HG03159 (cell line): ENCODE measurements around the gene PAXX.

ENCODE experiments used
- ATAC-seq: cut with Tn5 transposase; IDR thresholded peaks from one replicate; pipeline ENCODE4 v1.9.1; 2021; ENCODE audit warnings: mild to moderate bottlenecking, moderate library complexity; ENCODE audit not compliant: unreplicated experiment

The PAXX gene

DNA sequence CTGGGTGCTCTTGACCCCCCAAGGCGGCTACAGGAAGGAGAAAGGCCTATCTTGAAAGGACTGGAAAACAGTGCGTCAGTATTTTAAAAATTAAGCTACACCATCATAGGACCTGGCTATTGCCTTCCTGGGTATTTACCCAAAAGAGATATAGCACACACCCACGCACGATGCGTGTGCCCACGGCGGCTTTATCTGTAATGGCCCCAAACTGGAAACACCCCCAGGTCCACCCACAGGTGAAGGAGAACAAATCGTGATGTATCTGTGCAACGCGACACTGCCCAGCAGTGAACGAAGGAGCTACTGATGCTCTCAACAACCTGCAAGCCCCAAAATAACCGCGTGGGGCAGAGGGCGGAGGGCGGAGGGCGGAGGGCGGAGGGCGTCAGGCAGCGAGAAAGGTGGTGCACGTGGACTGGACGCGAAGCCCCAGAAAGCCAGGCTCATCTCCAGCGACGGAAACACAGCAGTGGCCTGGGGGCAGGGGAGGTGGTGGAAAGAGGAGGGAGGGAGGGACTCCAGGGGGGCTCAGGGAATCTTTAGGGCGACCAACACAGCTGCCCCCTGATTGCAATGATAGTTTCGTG lies 27.3 kb upstream of the PAXX start:
- no peak for ATAC-seq

GRCh38 chr9:136965771-136966484 lies 26.3 kb upstream of the PAXX start:
- no peak for ATAC-seq

DNA sequence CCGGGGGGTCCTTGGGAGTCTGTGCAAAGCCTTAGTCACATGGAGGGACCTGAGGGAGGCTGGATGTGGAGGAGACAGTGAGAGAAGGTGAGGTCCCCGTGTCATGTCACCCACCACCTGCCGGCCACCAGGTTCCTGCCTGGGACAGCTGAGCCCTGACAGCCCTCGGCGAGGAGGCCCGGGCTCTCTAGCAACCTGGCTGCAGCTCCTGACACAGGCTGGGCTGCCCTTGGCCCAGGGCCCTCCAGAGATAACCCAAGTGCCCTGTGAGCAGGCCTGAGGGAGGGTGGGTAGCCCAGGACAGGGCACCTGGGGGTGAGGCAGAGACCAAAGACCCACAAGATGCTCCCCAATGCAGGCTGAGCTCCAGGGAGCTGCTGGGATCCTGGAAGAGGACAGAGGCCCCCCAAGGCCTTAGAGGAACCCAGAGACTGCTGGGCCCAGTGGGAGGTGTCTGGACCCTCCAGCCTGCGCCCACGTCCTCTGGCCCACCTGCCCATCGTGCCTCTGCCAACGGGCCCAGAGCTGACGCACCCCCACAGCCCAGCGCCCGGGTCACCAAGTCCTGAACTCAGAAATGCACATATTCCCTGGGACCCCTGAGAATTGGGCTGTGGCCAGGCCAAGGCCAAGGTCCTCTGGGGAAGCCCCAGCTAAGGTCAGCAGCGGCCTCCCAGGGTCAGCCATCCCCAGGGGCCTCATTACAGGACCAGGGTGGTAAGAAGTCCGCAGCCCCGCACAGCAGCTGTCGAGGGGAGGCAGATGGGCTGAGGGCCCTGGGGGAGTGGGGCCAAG lies 23.7 kb upstream of the PAXX start:
- no peak for ATAC-seq

- ATAC-seq, result no peak
Measured at GRCh38 chr9:136969150-136969549, 23.1 kb upstream of the PAXX start.

DNA sequence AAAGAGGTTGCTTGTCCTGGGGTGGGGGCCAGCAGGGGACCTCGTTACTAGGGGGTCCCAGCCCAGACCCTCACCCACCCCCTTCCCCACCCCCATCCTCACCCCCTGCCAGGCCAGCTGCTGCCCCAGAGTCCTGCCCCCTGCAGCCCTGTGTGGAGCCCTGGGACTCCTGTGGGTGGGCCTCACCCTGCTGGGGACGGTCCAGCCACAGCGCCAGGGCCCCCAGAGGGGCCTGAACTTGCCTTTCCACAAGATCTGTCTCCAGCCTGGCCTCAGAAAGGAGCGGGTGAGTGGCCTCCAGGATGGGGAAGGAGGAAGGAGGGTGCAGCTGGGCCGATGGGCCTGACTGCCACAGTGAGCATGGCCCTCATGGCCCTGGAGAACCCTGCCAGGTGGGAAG lies 22.4 kb upstream of the PAXX start:
- ATAC-seq, result no peak

GRCh38 chr9:136970361-136970760 lies 21.9 kb upstream of the PAXX start:
- ATAC-seq, result no peak

DNA sequence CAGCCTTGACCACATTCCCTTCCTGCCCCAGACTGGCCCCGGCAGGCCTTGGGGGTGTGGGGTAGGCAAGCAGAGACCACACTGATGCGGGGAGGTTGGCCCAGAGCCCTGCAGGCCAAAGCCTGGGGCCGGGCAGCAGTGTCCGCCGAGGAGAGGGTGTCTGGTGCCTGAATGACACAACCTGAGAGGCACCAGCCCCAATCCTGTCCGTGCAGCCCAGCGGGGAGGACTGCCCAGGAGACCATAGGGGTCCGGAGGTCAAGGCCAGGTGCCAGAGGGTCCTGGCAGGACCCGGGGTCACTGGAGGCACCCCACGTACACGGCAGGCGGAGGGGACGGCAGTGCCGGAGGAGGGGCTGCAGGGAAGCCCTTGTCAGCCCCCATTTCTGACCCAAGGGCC lies 20.5 kb upstream of the PAXX start:
- no peak for ATAC-seq

- ATAC-seq, result no peak
Measured at GRCh38 chr9:136972335-136972734, 19.9 kb upstream of the PAXX start.

- ATAC-seq, result no peak
Measured at GRCh38 chr9:136972743-136973142, 19.5 kb upstream of the PAXX start.

DNA sequence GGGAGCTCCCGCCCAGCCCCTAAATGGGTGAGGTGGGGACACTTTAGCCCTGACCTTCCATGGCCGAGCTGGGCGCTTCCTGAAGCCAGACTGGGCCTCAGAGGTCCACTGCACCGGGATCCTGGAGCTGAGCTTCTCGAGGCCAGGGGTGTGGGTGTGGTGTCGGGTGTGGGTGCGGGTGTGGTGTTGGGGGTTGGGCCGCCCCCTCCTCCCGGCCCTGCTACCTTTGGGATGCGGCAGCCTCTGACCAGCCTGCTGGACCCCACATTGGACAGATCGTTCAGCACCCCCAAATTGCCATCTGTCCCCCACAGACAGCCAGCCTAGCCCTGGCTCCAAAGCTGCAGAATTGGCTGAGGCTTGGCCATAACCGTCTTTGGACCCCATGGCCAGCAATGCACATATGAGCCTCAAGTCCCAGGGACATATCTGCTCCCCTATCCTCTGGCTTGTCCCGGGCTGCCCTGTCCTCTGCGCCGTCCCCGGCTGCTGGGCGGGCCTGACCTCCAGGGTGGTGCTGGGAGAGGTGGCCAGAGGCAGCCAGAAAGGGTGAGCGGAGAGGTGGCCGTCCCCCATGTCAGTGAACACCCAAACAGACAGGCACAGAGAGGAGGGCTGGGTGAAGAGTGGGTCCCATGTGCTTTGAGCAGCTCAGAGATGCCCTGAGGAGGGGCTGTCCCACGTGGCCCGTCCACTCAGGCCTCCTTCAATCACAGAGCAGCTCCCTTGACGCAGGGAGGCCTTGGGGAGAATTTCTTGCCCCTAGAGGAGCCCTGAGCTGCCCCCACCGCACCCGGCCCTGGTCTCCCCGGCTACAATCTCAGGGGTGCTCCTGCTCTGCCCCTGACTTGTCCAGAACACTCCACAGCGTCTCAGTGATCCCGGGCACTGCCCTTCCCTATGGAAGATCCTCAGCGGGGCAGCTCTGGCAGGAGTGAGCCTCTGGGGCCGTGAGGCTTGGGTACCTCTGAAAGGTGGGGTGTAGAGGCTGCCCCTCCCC lies 18.3 kb upstream of the PAXX start:
- no peak for ATAC-seq

GRCh38 chr9:136974817-136975535 lies 17.2 kb upstream of the PAXX start:
- no peak for ATAC-seq

DNA sequence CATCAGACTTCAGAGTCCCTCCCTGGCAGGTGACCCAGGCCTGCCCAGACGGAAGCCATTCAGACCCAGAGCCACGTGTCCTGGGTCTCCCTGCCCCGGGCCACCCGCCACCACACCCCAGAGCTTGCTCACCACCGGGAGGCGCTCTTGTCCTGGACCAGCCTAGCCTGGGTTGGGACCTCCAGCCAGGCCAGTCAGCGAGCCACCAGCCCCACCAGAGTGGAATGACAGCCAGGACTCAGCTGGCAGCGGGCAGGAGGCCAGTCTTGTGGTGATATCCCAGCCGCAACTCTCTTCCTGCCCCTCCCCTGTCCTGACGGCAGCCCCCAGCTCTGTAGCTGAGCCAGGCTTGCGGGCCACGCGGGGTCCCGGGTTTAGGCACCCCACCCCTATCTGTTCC lies 16.6 kb upstream of the PAXX start:
- no peak for ATAC-seq

GRCh38 chr9:136977223-136977622 lies 15.0 kb upstream of the PAXX start, which contains the start of gene PTGDS:
Gene PTGDS, plus strand, starts transcription at chr9:136977504. Its CDS starts 75 bp downstream, at chr9:136977579.
- ATAC-seq, result no peak

DNA sequence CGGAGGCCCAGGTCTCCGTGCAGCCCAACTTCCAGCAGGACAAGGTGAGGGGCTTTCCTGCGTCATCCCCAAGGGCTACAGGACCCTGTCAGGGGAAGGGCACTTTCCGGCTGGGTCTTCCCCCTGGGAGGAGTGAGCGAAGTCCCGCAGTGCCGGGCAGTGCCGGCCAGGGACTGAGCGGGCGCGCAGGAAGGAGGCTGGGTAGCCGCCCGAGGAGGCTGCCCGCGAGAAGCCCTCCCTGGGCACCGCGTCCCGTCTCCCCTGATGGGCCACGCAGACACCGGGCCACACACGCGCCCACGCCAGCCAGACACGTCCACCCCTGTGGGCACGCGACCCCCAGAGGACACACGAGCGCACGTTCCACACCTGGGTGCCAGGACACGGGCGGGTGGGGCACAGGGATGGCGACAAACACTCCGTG lies 14.6 kb upstream of the PAXX start:
- no peak for ATAC-seq

- no peak for ATAC-seq
Measured at GRCh38 chr9:136978073-136978864, 14.0 kb upstream of the PAXX start.

- ATAC-seq, result no peak
Measured at GRCh38 chr9:136978865-136979544, 13.2 kb upstream of the PAXX start.

- no peak for ATAC-seq
Measured at GRCh38 chr9:136979769-136980587, 12.2 kb upstream of the PAXX start.
